HepG2 (cell line): ENCODE results near the gene KIF22. TPM values are rescaled to one million over a fixed set of nuclear protein-coding genes. Genes with fewer than 3 reads are reported as not detected.

Experiments used
- BORCS8-MEF2B ChIP-seq: sonication (generic); formaldehyde crosslinking; IDR thresholded peaks from 2 replicates; pipeline ENCODE4 v1.8.0; 2022; ENCODE audit warnings: mild to moderate bottlenecking, missing genetic modification reagents
- ELK4 ChIP-seq: sonication (generic); formaldehyde crosslinking; IDR thresholded peaks from 2 replicates; pipeline ENCODE4 v1.9.0; 2021; ENCODE audit warnings: missing genetic modification reagents, borderline replicate concordance
- EP300 ChIP-seq, 3 experiments: sonication (generic) in 1 of 3; formaldehyde crosslinking in 1 of 3; IDR thresholded peaks; 2 replicates each; pipeline versions ENCODE4 v1.5.1 to v1.6.1; 2011 to 2020; ENCODE audit warnings: low read depth in 2 of 3, low read length in 2 of 3, borderline replicate concordance in 1 of 3, improper control_type of control experiment in 1 of 3, mild to moderate bottlenecking in 1 of 3, missing genetic modification reagents in 1 of 3, moderate library complexity in 1 of 3
- GFI1 ChIP-seq: sonication (generic); formaldehyde crosslinking; IDR thresholded peaks from 2 replicates; pipeline ENCODE4 v1.5.0; 2020; ENCODE audit warnings: missing genetic modification reagents, mild to moderate bottlenecking, borderline replicate concordance
- JARID2 ChIP-seq: sonication (generic); formaldehyde crosslinking; IDR thresholded peaks from 2 replicates; pipeline ENCODE4 v1.8.1; 2023; ENCODE audit warnings: missing genetic modification reagents, inconsistent platforms; ENCODE audit not compliant: insufficient replicate concordance
- NFE2L1 ChIP-seq: sonication (generic); formaldehyde crosslinking; IDR thresholded peaks from 2 replicates; pipeline ENCODE4 v1.4.0; 2020; ENCODE audit warnings: missing genetic modification reagents, mild to moderate bottlenecking, borderline replicate concordance
- PHF5A ChIP-seq: IDR thresholded peaks from one replicate; pipeline ENCODE4 v1.6.1; 2018; ENCODE audit warnings: low read depth, missing genetic modification reagents; ENCODE audit not compliant: unreplicated experiment
- RAD21 ChIP-seq: fragments of 450-650 bp; formaldehyde crosslinking; IDR thresholded peaks from 2 replicates; pipeline ENCODE4 v1.5.0; 2020; ENCODE audit warnings: mild to moderate bottlenecking
- SIN3B ChIP-seq: fragments of 150-350 bp; IDR thresholded peaks from 2 replicates; pipeline ENCODE4 v1.6.1; 2014; ENCODE audit warnings: low read length
- SP140L ChIP-seq: sonication (generic); formaldehyde crosslinking; IDR thresholded peaks from 2 replicates; pipeline ENCODE4 v1.4.0; 2020; ENCODE audit warnings: missing genetic modification reagents, borderline replicate concordance
- TAF1 ChIP-seq: sonication (generic); formaldehyde crosslinking; IDR thresholded peaks from 2 replicates; pipeline ENCODE4 v1.4.0; 2020; ENCODE audit warnings: missing genetic modification reagents
- TCF7L2 ChIP-seq: IDR thresholded peaks from 2 replicates; pipeline ENCODE4 v1.6.1; 2011; ENCODE audit warnings: mild to moderate bottlenecking, low read depth, low read length, moderate library complexity
- WIZ ChIP-seq: sonication (generic); formaldehyde crosslinking; IDR thresholded peaks from 2 replicates; pipeline ENCODE4 v1.5.1; 2020; ENCODE audit warnings: mild to moderate bottlenecking, missing genetic modification reagents
- ZFAT ChIP-seq: sonication (generic); formaldehyde crosslinking; conservative IDR thresholded peaks from 2 replicates; pipeline ENCODE4 v1.8.1; 2023; ENCODE audit warnings: missing genetic modification reagents, inconsistent platforms
- ZFP82 ChIP-seq: sonication (generic); formaldehyde crosslinking; IDR thresholded peaks from 2 replicates; pipeline ENCODE4 v1.5.1; 2020; ENCODE audit warnings: mild to moderate bottlenecking, missing genetic modification reagents, borderline replicate concordance
- ZNF17 ChIP-seq: sonication (generic); formaldehyde crosslinking; IDR thresholded peaks from 2 replicates; pipeline ENCODE4 v1.5.0; 2020; ENCODE audit warnings: mild to moderate bottlenecking, missing genetic modification reagents
- ZNF292 ChIP-seq: sonication (generic); formaldehyde crosslinking; IDR thresholded peaks from 2 replicates; pipeline ENCODE4 v1.8.1; 2022; ENCODE audit warnings: mild to moderate bottlenecking, low read depth, missing genetic modification reagents, borderline replicate concordance
- ZNF44 ChIP-seq: sonication (generic); formaldehyde crosslinking; IDR thresholded peaks from 2 replicates; pipeline ENCODE4 v1.5.1; 2020; ENCODE audit warnings: mild to moderate bottlenecking, missing genetic modification reagents
- ZNF776 ChIP-seq: sonication (generic); formaldehyde crosslinking; IDR thresholded peaks from 2 replicates; pipeline ENCODE4 v1.4.0; 2020; ENCODE audit warnings: mild to moderate bottlenecking, missing genetic modification reagents
- polyA plus RNA-seq, 8 experiments: library from polyadenylated mRNA; depleted of rRNA in 3 of 8; stranded (reverse) in 7 of 8; unstranded in 1 of 8; fragments of >200 nt; fragmentation: Illumina TruSeq in 4 of 8; extraction: Trizol in 4 of 8; gene quantifications; 2 replicates each; pipeline versions ENCODE4 v1.2.1 to v1.2.3, GENCODE V29; 2011 to 2016; ENCODE audit warnings: low read depth in 4 of 8, missing spikeins in 1 of 8, mixed read lengths in 1 of 8; ENCODE audit not compliant: insufficient read depth in 1 of 8
- total RNA-seq, 5 experiments: library from RNA; depleted of rRNA; stranded (reverse); fragments of >200 nt; fragmentation: Illumina TruSeq; extraction: Trizol; gene quantifications; 2 replicates each; pipeline ENCODE4 v1.2.3, GENCODE V29; 2016; ENCODE audit warnings: low read depth in 1 of 5
- TF ChIP-seq, protein P1 (sequence below): sonication (generic); formaldehyde crosslinking; IDR thresholded peaks from 2 replicates; pipeline ENCODE4 v1.4.0; 2020; ENCODE audit warnings: missing genetic modification reagents, borderline replicate concordance
- TF ChIP-seq, protein P2 (sequence below): IDR thresholded peaks from 2 replicates; pipeline ENCODE4 v1.6.1; 2016; ENCODE audit warnings: low read depth, borderline replicate concordance
- TF ChIP-seq, protein P3 (sequence below): IDR thresholded peaks from 2 replicates; pipeline ENCODE4 v1.6.1; 2016; ENCODE audit warnings: missing compliant biosample characterization, missing genetic modification reagents, borderline replicate concordance

Gene KIF22
- total and polyA plus RNA-seq, 2 of the 13 experiments (the other 11 are each of a cell fraction or from before 2014, with no cell fraction given): 95.8 to 118 TPM

- TF ChIP-seq, protein P1, sequence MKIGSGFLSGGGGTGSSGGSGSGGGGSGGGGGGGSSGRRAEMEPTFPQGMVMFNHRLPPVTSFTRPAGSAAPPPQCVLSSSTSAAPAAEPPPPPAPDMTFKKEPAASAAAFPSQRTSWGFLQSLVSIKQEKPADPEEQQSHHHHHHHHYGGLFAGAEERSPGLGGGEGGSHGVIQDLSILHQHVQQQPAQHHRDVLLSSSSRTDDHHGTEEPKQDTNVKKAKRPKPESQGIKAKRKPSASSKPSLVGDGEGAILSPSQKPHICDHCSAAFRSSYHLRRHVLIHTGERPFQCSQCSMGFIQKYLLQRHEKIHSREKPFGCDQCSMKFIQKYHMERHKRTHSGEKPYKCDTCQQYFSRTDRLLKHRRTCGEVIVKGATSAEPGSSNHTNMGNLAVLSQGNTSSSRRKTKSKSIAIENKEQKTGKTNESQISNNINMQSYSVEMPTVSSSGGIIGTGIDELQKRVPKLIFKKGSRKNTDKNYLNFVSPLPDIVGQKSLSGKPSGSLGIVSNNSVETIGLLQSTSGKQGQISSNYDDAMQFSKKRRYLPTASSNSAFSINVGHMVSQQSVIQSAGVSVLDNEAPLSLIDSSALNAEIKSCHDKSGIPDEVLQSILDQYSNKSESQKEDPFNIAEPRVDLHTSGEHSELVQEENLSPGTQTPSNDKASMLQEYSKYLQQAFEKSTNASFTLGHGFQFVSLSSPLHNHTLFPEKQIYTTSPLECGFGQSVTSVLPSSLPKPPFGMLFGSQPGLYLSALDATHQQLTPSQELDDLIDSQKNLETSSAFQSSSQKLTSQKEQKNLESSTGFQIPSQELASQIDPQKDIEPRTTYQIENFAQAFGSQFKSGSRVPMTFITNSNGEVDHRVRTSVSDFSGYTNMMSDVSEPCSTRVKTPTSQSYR: no peak
- no peak for TF ChIP-seq TCF7L2
- no peak for TF ChIP-seq TAF1
- TF ChIP-seq JARID2: no peak
- 0 out of 4 replicates have a peak, but pooled peaks of 1 of the 2 experiments have one; percentile 16 for TF ChIP-seq EP300 (IDR thresholded peaks at IDR 0.05; ENCODE audit: low read depth in 2 of 2, low read length in 2 of 2)
- no peak; the same call in 1 of the 2 replicates for TF ChIP-seq EP300 (CRISPR knock-in tag; IDR thresholded peaks at IDR 0.05; ENCODE audit: borderline replicate concordance)
- TF ChIP-seq SIN3B: no peak
- TF ChIP-seq RAD21 (CRISPR knock-in tag): no peak
- no peak for TF ChIP-seq GFI1 (CRISPR knock-in tag)
- TF ChIP-seq, protein P2, sequence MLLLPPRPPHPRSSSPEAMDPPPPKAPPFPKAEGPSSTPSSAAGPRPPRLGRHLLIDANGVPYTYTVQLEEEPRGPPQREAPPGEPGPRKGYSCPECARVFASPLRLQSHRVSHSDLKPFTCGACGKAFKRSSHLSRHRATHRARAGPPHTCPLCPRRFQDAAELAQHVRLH (CRISPR knock-in tag): 0 out of 2 replicates have a peak, but pooled peaks have one; percentile 25
- no peak for TF ChIP-seq BORCS8-MEF2B
- TF ChIP-seq SP140L (CRISPR knock-in tag): no peak
- no peak for TF ChIP-seq ZNF776 (CRISPR knock-in tag)
- TF ChIP-seq, protein P3, sequence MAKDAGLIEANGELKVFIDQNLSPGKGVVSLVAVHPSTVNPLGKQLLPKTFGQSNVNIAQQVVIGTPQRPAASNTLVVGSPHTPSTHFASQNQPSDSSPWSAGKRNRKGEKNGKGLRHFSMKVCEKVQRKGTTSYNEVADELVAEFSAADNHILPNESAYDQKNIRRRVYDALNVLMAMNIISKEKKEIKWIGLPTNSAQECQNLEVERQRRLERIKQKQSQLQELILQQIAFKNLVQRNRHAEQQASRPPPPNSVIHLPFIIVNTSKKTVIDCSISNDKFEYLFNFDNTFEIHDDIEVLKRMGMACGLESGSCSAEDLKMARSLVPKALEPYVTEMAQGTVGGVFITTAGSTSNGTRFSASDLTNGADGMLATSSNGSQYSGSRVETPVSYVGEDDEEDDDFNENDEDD (CRISPR knock-in tag): no peak
- no peak for TF ChIP-seq ZFP82
- no peak for TF ChIP-seq PHF5A (CRISPR knock-in tag)
- no peak for TF ChIP-seq ZNF17
- TF ChIP-seq ZNF292: no peak
- TF ChIP-seq ELK4: no peak
- no peak; the same call in 1 of the 2 replicates for TF ChIP-seq ZNF44
- no peak for TF ChIP-seq NFE2L1
- TF ChIP-seq ZFAT: no peak
- TF ChIP-seq WIZ (CRISPR knock-in tag): no peak
Observed at GRCh38 chr16:29820730-29821642, 30.4 kb downstream of the KIF22 start (continued).
